Activated T-helper 2 cell treated with anti-CD3 and anti-CD28 coated beads, Interferon-gamma antibody, Interleukin-2, Interleukin-4, amounts not matched to agents 10 μg/mL and 5 μg/mL and 100 μg/mL, durations not matched to agents 14 hours and 24 hours and 36 hours (primary cell): Measurements from ENCODE around the gene VPS13D. TPM values are rescaled to one million over a fixed set of nuclear protein-coding genes. Genes with fewer than 3 reads are reported as not detected.
A peak's percentile ranks its signal among the peaks of the same experiment; 100 is the strongest.
"Not testable (repeated sequence)": the region's sequence is repeated elsewhere in the genome, so short reads cannot be mapped to it uniquely, and the experiment has no call there.

ENCODE experiments used
- DNase-seq: peaks from one replicate; pipeline ENCODE4 v3.0.0; 2021; ENCODE audit warnings: low spot score
- H3K27ac Mint-ChIP-seq: one replicate; pipeline ENCODE4 v1.8.0; 2021; ENCODE audit warnings: mixed read lengths
- H3K27me3 Mint-ChIP-seq: one replicate; pipeline ENCODE4 v1.8.0; 2021; ENCODE audit warnings: low read depth, mixed read lengths
- H3K36me3 Mint-ChIP-seq: one replicate; pipeline ENCODE4 v1.8.0; 2021; ENCODE audit warnings: low read depth, mixed read lengths
- H3K4me1 Mint-ChIP-seq: one replicate; pipeline ENCODE4 v1.8.0; 2021; ENCODE audit warnings: low read depth, mixed read lengths
- H3K4me3 Mint-ChIP-seq: one replicate; pipeline ENCODE4 v1.8.0; 2021; ENCODE audit warnings: low read depth, mild to moderate bottlenecking, moderate library complexity, mixed read lengths
- H3K9me3 Mint-ChIP-seq: one replicate; pipeline ENCODE4 v1.8.0; 2021; ENCODE audit warnings: mixed read lengths
- intact Hi-C: fragments of 100-400 bp; cut with micrococcal nuclease; formaldehyde crosslinking; loops from one replicate; pipeline ENCODE4 v1.15.1; 2023
- total RNA-seq: library from RNA; stranded (reverse); gene quantifications from 2 replicates; pipeline ENCODE4 v1.2.3, GENCODE V29; 2022

The VPS13D gene
- total RNA-seq, 1 donor from 2014 or later = 28.6 TPM

DNA sequence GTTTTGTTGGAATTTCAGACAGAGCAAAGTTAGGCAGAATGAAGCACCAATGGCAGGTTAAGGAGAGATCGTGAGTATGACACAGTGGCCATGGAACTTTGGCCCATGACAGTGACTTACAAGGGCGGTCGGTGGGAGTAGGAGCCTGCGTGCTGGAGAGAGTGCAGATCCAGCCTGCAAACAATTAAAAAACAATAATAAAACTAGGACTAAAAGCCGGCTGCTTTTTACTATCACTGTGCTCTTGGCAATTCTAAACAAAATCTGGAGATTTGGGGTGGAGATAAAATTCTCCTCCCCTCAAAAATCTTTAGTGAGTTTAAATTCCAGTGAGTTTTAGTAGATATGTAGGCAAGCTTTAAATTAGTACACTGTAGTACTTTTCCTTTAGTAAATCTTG is 291.3 kb downstream of the VPS13D start:
- intact Hi-C loops = no loop called here
- Mint-ChIP-seq H3K4me1 (peaks cover 34% of the 10 kb centered on the region), H3K9me3 (no peaks in the 10 kb centered on the region), H3K4me3 (no peak overlapping the region), H3K27me3 (no peaks in the 10 kb centered on the region), H3K27ac (no peak overlapping the region), H3K36me3 (peaks cover 10% of the 10 kb centered on the region)
- no peak for DNase-seq

DNA sequence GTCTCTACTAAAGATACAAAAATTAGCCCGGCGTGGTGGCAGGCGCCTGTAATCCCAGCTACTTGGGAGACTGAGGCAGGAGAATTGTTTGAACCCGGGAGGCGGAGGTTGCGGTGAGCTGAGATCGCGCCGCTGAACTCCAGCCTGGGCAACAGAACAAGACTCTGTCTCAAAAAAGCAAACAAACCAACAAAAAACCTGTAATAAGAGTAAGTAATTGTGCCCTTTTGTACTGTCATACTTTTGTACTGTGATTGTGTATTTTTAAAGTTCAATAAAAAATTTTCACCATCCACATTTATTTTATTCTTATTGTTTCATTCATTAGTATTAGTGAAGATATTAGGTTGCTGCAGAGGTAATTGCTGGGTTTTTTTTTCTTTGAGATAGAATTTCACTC is 292.9 kb downstream of the VPS13D start:
- H3K4me3 Mint-ChIP-seq, intact Hi-C loops, H3K27me3 Mint-ChIP-seq, H3K36me3 Mint-ChIP-seq, DNase-seq, H3K9me3 Mint-ChIP-seq, H3K27ac Mint-ChIP-seq: not testable (repeated sequence)
- H3K4me1 Mint-ChIP-seq = peaks cover 26% of the 10 kb centered on the region

DNA sequence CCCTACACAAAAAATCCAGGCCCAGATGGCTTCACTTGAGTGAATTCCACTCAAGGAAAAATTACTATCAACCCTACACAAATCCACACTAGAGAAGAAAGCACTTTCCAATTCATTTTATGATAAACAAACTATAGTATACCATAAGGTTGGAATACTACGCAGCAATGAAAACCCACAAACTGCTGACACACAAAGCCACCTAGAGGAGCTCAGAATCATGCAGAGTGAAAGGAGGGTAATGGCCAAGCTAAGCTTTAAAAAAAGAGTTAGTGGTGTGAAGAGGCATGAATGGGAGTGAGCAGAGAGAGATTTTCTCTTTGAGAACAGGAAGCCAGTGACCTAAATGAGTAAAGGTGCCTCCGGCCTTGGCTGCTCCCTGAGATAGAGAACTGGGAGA is 294.4 kb downstream of the VPS13D start:
- Mint-ChIP-seq H3K4me3 (no peak overlapping the region), H3K27ac (no peak overlapping the region), H3K36me3 (peaks cover 4% of the 10 kb centered on the region), H3K27me3 (no peaks in the 10 kb centered on the region), H3K4me1 (peaks cover 22% of the 10 kb centered on the region), H3K9me3 (no peaks in the 10 kb centered on the region)
- no peak for DNase-seq
- intact Hi-C loops = no loop called here

DNA sequence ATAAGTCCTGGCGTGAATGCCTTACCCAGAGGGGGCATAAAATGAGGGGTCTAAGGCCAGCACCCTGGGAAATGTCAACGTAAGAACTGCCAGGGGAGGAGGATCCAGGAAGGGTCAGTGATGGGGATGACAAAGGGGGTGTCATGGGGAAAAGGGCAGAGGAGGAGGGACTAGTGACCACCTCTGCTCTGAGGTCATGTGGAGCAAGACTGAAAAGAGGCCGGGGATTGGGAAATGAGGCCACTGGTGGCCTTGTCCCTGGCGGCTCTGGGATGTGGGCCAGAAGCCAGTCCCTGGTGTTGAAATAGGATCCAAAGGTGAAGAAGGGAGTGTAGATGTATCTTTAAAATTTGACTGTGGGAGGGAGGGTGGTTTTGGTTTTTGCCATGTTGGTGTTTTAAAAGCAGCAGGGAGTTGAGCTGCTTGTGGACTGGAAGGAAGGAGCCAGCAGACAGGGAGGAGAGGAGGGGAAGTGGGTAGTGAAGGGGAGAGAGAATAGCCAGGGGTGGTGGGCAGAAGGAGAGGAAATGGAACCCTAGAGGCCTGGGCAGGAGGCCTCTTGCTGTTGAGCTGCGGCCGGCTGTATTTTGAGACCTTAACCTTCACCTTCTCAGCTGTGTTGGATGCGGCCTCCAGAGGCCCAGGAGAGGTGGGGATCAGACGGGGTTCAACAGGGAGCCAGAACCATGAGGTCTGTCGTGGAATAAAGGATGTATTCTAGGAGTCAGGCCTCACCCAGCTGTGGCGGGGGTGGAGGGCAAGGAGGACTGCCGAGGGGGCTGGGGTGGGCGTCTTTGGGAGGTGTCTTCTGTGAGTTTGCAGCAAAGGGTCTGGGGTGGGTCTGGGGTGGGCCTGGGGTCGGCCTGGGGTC is 295.7 kb downstream of the VPS13D start:
- intact Hi-C loops = no loop called here
- peak overlapping the region; percentile 72 for H3K27ac Mint-ChIP-seq
- no peaks in the 10 kb centered on the region for H3K36me3 Mint-ChIP-seq
- no peak for DNase-seq
- no peak overlapping the region for H3K4me3 Mint-ChIP-seq
- H3K4me1 Mint-ChIP-seq = peaks cover 26% of the 10 kb centered on the region
- H3K27me3 Mint-ChIP-seq = no peaks in the 10 kb centered on the region
- H3K9me3 Mint-ChIP-seq = no peaks in the 10 kb centered on the region

DNA sequence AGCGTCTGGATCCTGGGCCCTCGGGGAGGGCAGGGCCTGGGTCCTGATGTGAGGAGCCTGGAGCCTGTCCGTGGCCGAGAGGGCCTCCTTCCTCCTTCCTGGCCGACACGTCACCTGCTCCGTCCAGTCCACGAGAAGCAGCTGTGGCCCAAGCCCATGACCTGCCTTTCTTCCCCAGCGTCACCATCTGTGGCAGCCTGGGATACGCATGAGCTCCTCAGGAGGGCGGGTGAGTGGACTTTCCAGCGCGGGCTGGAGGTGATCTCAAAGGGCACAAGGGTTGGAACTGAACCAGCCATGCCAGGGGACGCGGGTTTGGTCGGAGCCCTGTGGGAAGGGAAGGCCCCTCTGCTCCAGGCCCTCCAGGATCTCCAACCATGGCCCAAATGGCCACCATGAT is 297.7 kb downstream of the VPS13D start:
- no peaks in the 10 kb centered on the region for H3K27me3 Mint-ChIP-seq
- no peaks in the 10 kb centered on the region for H3K9me3 Mint-ChIP-seq
- peaks cover 34% of the 10 kb centered on the region for H3K4me1 Mint-ChIP-seq
- H3K4me3 Mint-ChIP-seq = no peak overlapping the region
- no peaks in the 10 kb centered on the region for H3K36me3 Mint-ChIP-seq
- intact Hi-C loops = no loop called here
- no peak for DNase-seq
- H3K27ac Mint-ChIP-seq = no peak overlapping the region

DNA sequence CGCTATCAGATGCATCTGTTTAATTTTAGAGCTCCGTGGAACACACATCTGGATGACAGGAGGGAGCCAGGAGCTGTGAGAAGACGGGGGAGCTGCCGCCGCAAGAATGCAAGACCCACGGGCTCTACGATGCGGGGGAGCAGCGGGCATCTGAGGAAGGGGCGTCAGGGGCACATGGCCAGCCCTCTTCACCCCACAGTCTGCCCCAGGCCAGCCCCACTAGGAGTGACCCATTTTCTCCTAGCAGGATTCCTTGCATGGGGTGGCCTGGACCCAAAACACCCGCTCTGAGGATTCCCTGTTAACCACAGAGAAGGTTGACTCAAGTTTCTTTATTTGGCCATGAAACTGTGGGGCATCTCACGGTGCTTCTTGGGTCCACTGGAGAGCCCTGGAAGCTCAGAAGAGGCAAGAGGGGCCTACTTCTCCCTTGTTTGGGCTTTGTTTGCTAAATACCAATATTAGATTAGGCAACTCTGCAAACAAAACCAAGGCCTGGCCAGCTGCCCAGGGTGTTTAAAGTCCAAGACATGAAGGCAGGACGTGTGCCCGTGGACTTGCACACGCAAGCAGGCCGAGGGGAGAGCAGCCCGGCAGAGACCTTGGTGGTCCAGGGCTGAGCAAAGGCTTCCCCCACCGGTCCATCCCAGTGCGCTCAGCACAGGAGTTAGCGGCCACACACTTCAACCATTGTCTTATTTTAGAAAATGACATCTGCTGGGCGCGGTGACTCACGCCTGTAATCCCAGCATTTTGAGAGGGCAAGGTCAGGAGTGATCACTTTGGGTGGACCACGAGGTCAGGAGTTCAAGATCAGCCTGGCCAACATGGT is 298.4 kb downstream of the VPS13D start:
- Mint-ChIP-seq H3K27me3 (no peaks in the 10 kb centered on the region), H3K27ac (peak overlapping the region; percentile 6), H3K4me1 (peaks cover 33% of the 10 kb centered on the region), H3K4me3 (no peak overlapping the region), H3K9me3 (no peaks in the 10 kb centered on the region), H3K36me3 (no peaks in the 10 kb centered on the region)
- no peak for DNase-seq
- intact Hi-C loops = loop anchor here (2.0 kb wide), 1 partner anchor 17 kb away; no protein-coding TSS in a partner anchor

DNA sequence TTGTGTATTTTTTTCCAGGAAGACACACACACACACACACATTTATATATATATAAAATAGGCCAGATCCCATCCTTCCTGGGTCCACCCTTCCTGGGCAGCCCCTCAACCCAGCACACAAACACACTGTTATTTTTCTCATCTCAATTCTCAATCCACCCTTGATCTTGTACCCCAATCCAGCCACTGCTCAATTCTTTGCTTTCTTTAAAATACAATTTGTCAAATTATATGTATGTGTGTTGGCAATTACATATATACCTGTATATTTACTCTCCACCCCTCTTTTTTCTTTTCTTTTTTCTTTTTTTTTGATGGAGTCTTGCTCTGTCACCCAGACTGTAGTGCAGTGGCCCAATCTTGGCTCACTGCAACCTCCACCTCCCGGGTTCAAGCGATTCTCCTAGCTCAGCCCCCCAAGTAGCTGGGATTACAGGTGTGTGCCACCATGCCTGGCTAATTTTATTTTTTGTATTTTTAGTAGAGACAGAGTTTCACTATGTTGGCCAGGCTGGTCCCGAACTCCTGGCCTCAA is 299.9 kb downstream of the VPS13D start:
- Mint-ChIP-seq H3K4me3 (no peak overlapping the region), H3K36me3 (peaks cover 3% of the 10 kb centered on the region), H3K9me3 (peaks cover 3% of the 10 kb centered on the region), H3K27me3 (no peaks in the 10 kb centered on the region), H3K4me1 (peaks cover 34% of the 10 kb centered on the region), H3K27ac (peak overlapping the region; percentile 85)
- DNase-seq = no peak
- intact Hi-C loops = loop anchor here (2.0 kb wide), 1 partner anchor 19 kb away; no protein-coding TSS in a partner anchor

DNA sequence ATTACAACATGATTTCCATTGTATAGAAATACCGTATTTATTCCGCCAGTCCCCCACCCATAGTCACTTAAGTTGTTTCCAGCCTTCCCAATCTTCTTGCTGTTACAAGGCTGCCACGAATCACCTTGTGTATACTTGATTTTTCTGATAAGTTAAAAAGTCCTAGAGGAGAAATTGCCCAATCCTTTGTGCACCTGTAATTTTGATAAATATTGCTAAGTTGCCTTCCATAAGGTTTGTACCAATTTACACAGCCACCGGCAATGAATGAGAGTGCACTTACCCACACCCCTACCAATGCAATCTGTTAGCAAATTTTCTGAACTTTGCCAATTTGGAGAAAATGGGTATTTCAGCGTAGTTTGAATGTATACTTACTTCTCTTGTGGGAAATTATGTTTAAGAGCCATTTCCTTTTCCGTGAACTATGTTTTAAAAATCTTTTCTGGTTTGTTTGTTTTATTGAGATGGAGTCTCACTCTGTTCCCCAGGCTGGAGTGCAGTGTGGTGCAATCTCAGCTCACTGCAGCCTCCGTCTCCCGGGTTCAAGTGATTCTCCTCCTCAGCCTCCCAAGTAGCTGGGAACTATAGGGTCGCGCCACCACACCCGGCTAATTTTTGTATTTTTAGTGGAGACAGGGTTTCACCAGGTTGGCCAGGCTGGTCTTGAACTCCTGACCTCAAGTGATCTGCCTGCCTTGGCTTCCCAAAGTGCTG is 300.8 kb downstream of the VPS13D start:
- DNase-seq = no peak
- Mint-ChIP-seq H3K9me3 (peaks cover 9% of the 10 kb centered on the region), H3K4me1 (peaks cover 26% of the 10 kb centered on the region), H3K36me3 (peaks cover 9% of the 10 kb centered on the region), H3K4me3 (no peak overlapping the region), H3K27ac (no peak overlapping the region), H3K27me3 (no peaks in the 10 kb centered on the region)
- intact Hi-C loops = no loop called here

DNA sequence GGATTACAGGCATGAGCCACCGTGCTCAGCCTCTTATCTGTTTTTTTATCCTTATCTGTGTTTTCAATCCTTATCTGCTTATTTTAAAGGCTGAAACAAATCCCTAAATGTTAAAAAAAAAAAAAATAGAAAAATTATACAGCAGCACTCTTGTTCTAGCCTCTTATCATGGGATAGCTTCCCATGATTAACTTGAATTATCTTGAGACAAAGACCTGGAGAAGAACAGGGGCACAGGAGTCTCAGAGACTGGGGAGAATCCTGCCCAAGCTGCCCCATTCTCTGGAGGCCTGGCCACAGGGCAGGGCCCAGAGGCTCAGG is 301.3 kb downstream of the VPS13D start:
- peaks cover 25% of the 10 kb centered on the region for H3K4me1 Mint-ChIP-seq
- no peak for DNase-seq
- no peak overlapping the region for H3K4me3 Mint-ChIP-seq
- H3K36me3 Mint-ChIP-seq = peaks cover 13% of the 10 kb centered on the region
- peak overlapping the region; percentile 61 for H3K27ac Mint-ChIP-seq
- peaks cover 14% of the 10 kb centered on the region for H3K9me3 Mint-ChIP-seq
- intact Hi-C loops = no loop called here
- no peaks in the 10 kb centered on the region for H3K27me3 Mint-ChIP-seq

DNA sequence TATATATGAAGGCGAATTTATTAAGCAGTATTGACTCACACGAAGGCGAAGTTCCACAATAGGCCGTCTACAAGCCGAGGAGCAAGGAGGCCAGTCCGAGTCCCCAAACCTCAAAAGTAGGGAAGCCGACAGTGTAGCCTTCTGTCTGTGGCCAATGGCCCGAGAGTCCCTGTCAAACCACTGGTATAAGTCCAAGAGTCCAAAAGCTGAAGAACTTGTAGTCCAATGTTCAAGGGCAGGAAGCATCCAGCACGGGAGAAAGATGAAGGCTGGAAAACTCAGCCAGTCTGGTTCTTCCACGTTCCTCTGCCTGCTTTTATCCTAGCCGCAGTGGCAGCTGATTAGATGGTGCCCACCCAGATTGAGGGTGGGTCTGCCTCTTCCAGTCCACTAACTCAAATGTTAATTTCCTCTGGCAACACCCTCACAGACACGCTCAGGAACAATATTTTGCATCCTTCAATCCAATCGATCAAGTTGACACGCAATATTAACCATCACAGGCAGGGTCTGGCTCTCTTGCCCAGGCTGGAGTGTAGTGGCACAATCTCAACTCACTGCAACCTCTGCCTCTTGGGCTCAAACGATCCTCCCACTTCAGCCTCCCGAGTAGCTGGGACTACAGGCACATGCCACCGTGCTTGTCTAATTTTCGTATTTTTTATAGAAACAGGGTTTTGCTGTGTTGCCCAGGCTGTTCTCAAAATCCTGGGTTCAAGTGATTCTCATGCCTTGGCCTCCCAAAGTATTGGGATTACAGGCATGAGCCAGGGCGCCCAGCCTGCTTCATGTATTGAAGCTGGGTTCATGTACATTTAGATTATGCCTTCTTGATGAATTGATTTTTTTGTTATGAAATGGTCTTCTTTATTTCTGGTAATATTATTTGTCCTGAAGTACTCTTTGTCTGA is 302.8 kb downstream of the VPS13D start:
- H3K4me3 Mint-ChIP-seq = no peak overlapping the region
- peaks cover 28% of the 10 kb centered on the region for H3K9me3 Mint-ChIP-seq
- no peak overlapping the region for H3K27ac Mint-ChIP-seq
- H3K36me3 Mint-ChIP-seq = peaks cover 26% of the 10 kb centered on the region
- peaks cover 29% of the 10 kb centered on the region for H3K4me1 Mint-ChIP-seq
- intact Hi-C loops = no loop called here
- no peak for DNase-seq
- no peaks in the 10 kb centered on the region for H3K27me3 Mint-ChIP-seq

DNA sequence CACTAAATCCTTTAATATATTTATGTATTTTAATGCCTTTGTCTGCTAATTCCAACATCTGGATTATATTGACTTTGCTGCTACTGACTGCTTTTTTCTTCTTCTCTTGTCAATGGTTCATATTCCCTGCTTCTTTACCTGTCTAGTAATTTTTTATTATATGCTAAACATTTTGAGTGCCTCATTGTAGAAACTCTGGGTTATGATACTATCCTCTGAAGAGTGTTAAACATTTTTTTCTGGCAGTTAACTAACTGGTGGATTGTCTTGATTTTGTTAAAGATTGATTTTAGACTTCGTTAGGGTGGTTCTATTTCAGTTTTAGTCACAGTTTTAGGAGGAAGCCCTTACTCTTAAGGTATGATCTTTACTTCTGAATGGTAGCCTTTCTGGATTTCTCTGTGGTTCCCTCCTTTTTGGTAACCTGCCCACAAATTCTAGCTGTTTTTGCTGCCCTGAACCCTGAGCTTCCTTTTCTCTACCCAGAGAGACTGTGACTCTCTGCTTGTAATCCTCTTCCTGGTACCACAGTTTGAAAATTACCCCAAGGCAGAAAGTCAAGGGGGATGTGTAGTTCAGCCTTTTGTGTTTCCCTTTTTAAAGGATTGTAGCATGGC is 306.3 kb downstream of the VPS13D start:
- peaks cover 27% of the 10 kb centered on the region for H3K36me3 Mint-ChIP-seq
- no peak overlapping the region for H3K27ac Mint-ChIP-seq
- peaks cover 29% of the 10 kb centered on the region for H3K9me3 Mint-ChIP-seq

More for the DNA sequence above, 306.3 kb downstream of the VPS13D start:
- no peak overlapping the region for H3K4me3 Mint-ChIP-seq
- intact Hi-C loops = no loop called here
- no peak for DNase-seq
- no peaks in the 10 kb centered on the region for H3K27me3 Mint-ChIP-seq
- H3K4me1 Mint-ChIP-seq = peaks cover 11% of the 10 kb centered on the region
